Hematopoietic multipotent progenitor cell (in vitro differentiated cells): ENCODE results near the gene SND1. TPM values are rescaled to one million over a fixed set of nuclear protein-coding genes. Genes with fewer than 3 reads are reported as not detected.

Experiments
- DNase-seq, 3 donors: peaks; one replicate each; pipeline ENCODE4 v3.0.0-alpha.2; 2011 to 2015; ENCODE audit warnings: low read depth in 2 of 3, low spot score in 2 of 3
- total RNA-seq: library from RNA; depleted of rRNA; stranded (reverse); fragments of >200 nt; gene quantifications from one replicate; pipeline ENCODE4 v1.2.3, GENCODE V29; 2012

The SND1 gene
- total RNA-seq, 1 donor: 165 TPM

DNA sequence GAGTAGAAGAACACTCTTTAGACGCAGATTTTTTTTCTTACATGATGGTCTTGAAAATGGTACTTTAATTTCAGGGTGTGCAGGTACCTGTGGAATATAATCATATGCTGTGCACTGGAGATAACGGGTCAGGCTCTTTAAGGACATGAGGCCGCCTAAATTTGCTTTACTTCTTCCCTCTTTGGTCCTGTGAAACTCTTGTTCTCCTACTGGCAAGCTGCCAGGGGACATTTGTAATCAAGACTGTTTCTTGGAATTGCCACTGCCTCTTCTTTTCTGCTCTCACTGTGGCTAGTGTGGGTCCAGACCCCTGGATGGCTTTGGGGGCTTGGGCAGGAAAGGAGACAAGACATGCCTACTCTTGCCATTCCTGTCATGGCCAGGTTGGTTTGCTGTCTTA is 146.0 kb downstream of the SND1 start:
- DNase-seq: no peak

DNA sequence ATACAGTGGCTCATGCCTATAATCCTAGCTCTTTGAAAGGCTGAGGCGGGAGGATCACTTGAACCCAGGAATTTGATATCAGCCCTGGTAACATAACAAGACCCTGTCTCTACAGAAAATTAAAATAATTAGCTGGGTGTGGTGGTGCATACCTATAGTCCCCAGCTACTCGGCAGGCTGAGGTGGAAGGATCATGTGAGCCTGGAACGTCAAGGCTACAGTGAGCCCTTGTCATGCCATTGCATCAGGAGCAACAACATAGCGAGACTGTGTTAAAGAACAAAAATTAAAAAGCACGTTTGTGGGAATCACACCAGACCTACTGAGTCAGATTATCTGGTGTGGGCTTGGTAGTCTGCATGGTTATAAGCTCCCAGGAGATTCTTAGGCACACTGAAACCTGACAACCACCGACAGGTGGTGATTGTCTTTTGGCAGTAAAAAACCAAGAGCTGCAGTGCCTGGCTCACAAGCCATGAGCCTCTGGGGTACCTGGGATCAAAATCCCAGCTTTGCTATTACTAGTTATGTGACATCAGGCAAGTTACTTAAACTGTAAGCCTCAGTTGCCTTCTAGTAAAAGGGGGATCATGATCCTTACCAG is 146.9 kb downstream of the SND1 start:
- DNase-seq: no peak

DNA sequence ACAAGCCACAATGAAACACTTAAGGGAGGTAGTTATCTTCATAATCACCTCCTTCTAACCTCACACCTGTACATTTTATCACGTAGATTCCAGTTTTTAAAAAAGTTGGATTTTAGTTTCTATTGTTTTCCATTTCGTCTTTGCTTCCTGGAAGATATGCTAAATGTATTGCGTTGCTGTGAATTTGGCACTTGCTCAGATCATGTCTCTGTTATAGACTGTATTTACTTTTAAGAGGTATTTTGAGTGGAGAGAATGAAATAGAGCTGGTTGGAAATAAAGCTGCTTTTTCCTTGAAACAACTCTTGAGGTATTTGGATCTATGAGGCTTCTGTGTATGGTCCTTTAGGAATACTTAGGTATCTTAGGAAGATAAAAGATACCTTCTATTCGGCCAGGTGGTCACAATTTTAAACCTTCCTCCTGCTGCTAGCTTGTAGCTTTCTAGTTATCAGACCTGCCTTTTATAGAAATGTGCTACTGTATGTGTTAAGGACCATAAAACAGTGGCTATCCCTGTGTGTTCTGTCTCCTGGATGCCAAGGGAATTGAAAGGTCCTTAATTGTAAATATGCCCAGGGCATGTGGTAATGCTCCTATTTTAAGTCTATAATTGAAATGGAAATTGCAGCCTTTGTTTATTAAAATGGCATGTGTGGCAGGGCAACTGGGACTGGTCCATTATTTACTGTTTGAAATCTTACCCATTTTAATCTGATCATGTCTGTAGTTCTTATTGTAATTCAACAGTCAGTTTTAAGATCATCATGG is 147.7 kb downstream of the SND1 start:
- no peak for DNase-seq

DNA sequence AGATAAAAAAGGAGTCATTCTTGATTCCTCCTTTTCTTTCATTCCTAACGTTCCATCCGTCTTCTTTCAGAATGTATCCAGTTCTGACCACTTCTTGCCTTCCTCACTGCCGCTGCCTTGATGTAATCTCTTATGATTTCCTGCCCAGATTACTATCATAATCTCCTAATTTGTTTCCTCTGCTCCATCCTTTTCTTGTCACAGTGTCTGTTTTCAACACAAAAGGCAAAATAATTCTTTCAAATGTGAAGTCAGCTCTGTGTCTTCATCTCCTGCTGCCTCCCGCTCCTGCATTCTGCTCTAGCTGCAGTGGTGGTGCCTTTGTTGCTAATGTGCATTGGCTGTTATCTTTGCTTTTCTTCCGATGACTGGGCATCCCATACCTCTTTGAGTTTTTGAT is 150.9 kb downstream of the SND1 start:
- DNase-seq: no peak

DNA sequence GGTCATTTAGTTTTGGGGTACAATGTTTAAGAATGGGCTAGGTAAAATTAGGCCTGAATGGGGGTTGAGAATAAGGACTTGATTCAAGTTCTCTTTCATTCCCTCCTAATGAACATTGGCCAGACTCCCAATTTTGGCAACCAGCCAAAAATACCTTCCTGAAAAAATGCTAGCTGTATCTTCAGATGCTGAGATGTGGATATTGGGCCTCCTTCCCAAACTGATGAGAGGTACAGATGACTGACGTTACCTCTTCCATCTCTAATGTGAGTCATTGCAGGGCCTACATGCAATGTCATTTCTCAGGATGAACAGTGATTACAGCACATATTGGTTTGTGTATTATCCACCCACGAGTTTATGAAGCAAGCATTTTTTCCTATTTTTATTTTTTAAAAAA is 151.6 kb downstream of the SND1 start:
- no peak for DNase-seq

DNA sequence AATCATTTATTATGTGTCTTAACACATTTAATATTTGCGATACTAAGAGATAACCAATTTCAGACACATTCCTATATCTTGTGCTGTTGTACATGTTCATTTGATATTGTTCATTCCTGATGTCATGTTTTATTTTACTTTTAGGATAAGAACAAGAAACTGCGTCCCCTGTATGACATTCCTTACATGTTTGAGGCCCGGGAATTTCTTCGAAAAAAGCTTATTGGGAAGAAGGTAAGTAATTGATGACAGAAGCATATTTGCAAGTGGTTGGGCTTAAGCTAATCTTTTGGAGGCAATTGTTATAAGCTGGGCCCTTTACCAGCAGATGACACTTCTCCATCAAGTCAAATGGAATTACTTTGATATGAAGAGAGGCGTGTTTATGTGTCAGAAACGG is 155.3 kb downstream of the SND1 start:
- DNase-seq: no peak

DNA sequence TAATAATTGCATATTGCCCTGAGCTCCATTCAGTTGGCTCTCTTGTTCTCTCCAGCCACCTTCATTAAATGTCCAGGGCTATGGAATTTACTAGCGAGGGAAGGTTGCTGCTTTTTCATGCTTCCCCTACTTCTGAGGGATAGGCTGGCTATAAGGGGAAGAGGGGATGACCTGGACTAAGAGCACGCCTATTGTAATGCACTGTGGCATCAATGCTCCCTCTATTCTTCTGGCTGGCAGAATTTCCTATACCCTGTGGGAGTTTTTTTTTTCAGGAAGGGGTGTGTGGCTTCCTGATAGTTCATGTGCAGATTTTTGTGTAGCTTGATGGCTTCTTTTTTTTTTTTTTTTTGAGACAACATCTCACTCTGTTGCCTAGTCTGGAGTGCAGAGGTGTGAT is 155.8 kb downstream of the SND1 start:
- DNase-seq: no peak

DNA sequence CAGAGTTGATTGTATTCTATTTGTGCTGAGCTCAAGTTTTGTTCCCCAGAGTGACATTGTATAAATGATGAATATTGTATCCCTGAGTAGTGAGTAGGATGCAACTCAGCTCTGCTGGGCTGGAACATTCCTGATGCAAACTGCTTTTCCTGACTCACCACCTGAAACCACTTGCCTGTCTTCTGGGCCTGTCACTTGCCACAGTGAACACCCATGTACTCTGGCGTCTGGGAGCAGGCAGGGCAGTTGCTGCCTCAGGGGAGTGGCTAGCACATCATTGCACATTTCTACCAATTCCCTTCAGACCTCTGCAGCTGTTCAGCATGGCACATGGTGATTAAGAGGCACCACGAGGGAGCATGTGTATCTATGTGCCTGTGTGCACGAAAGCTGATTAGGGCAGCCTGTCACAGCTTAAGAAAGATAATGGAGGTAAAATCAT is 157.3 kb downstream of the SND1 start:
- DNase-seq: no peak

DNA sequence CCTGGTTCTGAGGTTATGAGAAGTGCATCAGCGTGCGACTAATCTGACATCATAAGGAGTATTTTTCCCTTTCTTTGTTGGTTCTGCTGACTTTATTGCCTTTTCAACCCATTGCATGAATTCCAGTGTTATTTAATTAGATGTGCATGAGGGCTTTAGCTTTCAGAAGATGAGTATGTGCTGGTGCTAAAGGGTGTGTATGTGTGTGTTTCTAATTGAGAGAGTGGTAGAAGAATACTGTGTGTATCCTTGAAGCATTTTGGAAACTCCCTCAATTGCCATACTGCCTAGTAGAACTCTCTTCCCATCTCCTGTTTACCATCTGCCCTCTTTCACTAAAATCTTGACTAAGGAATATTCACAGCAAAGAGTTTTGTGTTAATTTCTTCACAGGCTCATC is 158.1 kb downstream of the SND1 start:
- DNase-seq: no peak

DNA sequence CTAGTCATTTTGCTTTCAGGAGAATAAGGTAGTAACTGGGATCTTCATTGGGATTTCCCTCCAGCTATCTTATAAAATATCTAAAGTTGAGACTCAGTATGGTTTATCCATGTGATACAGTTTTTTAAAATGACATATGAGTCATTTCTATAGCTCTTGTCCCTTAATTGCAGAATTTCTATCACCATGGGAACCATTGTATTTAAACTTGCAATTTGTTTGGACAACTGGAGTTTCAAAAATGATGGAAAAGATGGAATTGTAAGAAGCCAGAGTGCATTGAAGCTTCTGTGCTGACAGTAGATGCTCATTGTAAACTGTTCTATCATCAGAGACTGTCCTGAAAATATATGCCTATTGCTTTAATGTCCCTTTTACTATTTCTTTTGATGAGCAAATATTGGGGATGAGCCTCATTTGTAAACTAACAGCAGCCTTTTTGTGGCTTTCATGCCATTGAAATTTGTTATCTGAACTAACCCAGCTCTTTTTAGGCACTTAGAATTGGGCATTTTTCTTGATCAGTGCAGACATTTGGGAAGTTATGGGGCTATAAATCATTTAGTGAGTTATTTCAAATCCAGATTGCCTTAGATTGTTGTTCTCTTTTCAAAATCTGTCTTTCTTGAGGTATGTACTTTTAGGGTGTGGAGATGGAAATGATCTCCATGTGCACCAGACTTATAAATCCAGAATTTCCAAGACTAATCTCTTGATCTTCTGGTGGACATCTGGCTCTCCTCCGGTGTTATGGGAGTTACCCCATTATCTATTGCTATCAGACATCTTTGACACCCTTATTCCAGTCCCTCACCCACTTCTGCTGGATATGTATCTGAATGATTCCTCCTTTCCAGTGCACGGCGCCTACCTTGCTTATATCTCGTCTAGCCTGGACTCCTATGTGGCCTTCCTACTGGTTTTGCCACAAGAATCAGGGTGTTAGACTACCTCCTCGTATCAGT is 159.0 kb downstream of the SND1 start:
- no peak for DNase-seq

DNA sequence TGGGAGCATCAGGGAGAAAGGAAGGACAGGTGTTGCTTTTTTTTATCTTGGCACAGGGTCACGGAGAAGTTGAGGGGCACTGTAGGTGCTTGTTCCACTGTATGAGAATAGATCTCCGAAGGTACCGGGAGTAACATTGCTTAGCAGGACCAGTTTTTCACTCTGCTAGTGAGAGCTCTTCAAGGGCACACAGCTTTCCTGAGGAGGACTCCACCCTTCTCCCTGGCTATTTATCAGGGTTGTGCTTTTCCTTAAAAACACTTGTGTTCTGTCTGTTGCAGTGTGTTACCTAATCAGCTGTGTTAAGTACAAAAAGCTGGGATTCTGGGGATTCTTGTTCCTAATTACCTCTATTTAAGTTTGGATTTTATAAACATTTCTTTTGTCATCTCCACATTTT is 160.5 kb downstream of the SND1 start:
- no peak for DNase-seq

DNA sequence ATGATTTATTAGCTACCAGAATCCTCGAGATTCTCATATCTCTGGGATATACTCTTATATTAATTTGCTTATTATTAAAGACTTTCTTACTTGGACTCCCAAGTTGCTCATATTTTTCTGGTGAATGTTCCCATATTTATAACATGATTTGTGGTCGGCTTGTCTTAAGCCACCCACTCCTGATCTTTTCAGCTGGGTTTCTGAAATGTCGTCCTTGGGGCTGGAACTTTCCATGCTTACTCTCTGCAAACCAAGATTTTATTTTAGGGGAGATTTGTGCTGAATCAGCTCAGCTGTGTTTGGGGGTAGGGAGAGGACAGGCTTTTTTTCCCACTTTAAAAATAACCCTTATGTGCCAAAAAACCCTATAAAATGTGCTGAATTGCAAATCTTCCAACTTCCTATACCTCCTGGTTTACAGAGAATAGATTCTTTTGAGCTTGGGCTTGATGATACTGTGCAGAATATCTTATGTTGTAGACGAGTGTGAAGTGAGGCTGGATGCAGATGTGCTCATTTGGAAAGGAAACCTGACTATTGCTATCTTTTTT is 162.1 kb downstream of the SND1 start:
- no peak for DNase-seq

DNA sequence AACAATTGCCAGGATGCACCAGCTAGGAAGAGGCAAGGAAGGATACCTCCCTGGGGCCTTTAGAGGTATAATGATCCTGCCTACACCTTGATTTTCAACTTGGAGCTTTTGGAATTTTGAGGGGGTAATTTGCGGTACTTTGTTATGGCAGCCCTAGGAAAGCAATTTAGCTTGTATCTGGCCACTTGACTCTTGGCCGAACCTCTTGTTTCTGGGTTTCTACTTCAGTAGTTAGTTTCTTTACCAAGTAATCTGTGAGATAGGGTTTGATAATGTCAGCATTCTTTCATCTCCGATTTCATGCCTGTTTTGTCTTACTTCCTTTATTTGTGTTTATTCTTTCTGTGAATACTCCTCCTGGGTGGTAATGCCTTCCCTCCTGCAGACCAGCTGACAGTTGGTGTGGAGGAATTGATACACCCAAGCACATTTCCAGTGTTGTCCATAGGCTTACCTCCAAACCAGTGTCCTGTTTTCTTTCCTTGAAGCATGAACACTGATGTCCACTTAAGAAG is 163.7 kb downstream of the SND1 start:
- DNase-seq: no peak

DNA sequence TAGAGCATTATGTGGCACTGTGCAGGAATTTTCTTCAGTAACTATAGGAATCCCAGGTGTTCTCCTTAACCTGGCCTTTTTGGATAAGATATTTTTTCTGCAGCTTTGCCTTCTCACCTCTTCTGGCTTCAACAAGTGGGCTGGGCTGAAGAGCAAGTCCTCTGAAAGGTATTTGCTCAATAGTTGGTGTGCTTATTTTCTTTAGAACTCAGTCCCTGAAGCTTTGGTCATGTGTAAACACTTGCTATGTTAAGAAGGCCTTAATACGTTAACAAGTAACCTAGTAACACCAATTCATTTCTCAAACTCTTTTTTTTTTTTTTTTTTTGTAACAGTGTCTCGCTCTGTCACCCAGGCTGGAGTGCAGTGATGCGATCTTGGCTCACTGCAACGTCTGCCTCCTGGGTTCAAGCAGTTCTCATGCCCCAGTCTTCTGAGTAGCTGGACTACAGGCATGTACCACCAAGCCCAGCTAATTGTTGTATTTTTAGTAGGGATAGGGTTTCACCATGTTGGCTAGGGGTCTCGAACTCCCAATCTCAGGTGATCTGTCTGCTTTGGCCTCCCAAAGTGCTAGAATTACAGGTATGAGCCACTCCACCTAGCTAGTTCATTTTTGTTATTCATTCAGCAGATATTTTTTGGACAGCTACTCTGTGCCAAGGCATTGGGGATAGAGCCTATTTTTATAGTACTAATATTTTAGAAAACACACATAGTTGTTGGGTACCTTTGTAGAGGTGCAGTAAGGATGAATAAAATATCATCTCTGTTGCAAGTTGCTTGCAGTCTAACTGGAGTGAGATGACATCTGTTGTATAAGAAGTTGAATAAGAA is 164.6 kb downstream of the SND1 start:
- no peak for DNase-seq

DNA sequence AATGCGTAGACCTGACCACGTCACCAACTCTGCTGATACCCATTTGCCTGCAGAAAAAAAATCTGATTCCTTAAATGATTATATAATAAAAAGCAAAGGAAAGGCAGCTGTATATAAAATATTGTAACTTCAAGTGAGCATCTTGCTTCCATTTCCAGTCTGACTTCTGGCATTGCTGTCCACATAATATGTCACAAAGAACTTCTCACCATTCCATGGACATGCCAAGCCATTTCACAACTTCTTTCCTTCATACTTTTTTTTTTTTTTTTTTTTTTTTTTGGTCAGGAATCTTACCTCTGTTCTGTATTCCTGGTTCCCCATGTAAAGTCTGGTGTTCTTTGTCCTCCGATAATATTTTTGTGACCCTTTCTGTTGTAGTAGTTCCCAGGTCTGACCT is 165.5 kb downstream of the SND1 start:
- no peak for DNase-seq

DNA sequence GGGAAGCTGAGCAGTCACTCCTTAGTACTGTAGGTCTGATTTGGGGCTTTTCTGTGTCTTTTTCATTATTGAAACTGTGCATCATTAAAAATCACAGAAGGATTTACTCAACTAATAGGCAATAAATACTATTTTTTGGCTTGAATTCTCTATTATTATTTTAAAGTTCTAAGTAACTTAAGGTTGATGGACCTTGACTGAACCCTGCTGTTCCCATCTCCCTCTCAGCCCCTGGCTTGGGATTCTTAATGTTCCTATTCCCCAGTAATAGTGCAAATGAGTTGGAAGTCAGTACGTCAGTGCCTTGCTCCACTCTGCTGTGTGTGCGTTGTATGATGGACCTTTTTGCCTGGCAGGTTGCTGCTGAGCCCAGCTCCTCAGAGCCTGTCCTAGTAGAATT is 166.3 kb downstream of the SND1 start:
- DNase-seq: no peak

DNA sequence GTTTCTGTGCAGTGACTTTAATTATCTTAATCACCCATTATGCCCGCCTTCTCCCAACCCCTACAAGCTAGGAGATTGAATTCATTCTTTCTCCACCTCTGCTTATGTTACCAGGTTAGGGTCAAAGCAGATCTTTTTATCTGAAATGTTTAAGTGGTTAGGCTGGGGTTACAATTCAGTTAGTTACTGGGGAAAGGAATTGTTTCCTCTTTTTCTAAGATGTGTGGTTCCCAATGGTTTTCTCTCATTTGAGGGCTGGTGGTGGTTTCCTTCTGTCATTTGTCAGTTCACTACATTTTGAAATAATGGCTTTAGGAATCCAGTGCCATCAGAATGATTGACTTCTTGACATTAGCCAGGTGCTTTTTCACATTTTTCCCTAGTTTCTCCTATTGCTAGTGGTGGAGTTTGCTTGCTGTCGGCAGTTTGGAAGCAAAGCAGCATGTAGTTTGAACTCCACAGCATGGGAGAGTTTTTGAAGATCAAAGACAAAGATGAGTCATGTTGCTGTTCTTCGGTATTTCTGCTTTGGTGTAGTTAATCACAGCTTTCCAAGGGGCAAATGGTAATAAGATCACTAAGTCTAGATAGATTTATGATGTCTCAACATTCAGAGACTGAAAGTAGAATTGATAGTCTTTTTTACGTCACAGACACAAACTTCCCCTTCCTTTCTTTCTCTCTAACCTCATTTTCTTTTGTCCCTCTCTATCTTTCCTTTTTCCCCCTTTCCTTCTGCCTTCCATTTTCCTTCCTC is 168.2 kb downstream of the SND1 start:
- DNase-seq: peak in 2 of 3 donors; percentile 24 to 35

DNA sequence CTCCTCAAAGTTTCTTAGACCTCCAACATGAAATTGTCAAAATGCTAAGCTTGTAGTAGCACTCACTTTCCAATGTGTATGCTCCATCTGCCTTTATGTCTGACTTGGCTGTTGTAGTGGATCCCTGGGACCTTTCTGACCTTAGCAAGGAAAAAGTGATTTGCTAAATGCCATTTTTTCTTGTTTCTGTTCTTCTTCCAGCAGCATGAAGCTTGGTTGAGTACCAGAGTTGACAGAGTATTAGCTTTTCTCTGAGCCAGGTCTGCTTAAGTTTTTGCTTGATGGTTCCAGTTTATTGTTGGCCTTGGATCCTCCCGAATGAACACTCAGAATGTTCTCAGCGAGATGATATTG is 168.7 kb downstream of the SND1 start:
- no peak for DNase-seq

DNA sequence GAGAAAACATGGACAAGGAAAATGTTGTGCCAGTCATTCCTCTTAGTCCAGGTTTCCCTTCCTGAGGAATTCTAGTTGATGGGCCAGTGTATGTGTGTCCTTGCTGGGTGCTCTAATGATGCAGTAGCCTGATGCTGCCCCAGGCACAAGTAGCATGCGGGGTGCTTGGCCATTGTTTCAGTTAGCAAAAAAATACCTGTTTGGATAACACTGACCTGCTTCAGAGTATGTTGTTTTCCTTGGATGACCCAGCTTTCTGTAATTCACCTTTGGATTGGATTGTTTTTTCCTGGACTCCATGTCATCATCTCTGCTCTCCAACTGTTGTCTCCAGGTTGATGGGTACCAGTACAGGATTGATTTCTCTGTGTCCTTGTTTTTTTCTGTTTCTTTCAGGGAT is 169.2 kb downstream of the SND1 start:
- DNase-seq: no peak
